Activated naive CD8-positive, alpha-beta T cell treated with anti-CD3 and anti-CD28 coated beads, Interleukin-2, amount 50 U/mL, for 24 hours (primary cell): ENCODE measurements around the gene CTU1.

ENCODE experiments used
- ATAC-seq: fragments of 150-1000 bp; cut with Tn5 transposase; one replicate; pipeline ENCODE4 v1.10.0; 2021
- DNase-seq: peaks from one replicate; pipeline ENCODE4 v3.0.0; 2021
- H3K27ac Mint-ChIP-seq: one replicate; pipeline ENCODE4 v1.8.0; 2021; ENCODE audit warnings: mild to moderate bottlenecking, mixed read lengths
- H3K27me3 Mint-ChIP-seq: one replicate; pipeline ENCODE4 v1.8.0; 2021; ENCODE audit warnings: mixed read lengths
- H3K36me3 Mint-ChIP-seq: one replicate; pipeline ENCODE4 v1.8.0; 2021; ENCODE audit warnings: low read depth, mixed read lengths
- H3K4me1 Mint-ChIP-seq: one replicate; pipeline ENCODE4 v1.8.0; 2021; ENCODE audit warnings: mixed read lengths
- H3K4me3 Mint-ChIP-seq: one replicate; pipeline ENCODE4 v1.8.0; 2021; ENCODE audit warnings: mild to moderate bottlenecking, moderate library complexity, mixed read lengths
- H3K9me3 Mint-ChIP-seq: one replicate; pipeline ENCODE4 v1.8.0; 2021; ENCODE audit warnings: mixed read lengths

Gene CTU1

DNA sequence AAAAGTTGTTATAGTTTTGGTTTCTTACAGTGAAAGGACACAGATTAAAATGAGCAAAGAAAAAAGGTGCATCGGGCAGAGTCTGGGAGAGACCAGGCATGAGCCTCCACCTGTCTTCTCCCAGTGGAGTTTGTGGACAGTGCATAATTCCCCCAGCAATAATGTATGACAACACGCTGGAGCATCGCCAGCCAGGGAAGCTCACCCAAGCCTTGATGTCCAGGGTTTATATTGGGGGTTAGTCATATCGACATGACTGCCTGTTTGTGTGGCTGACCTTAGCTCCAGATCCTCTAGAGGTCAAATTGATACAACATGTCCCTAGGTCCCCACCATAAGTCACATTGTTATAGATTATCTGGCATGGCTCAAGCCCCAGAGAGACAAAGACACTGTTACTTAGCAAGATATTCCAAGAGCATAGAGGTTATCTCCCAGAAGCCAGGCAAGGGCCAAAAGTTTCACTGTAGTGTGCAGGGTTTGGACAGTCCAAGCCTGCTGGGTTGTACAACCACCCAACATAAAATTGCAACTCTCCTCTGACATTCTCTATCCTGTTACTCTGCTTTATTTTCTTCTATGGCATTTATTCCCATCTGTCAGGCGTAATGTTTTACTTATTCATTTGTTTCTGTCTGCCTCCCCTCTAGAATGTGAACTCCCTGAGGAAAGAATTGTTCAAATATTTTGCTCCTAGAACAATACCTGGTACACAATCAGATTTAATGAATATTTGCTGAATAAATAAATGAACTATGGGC, 37.7 kb downstream of the CTU1 start:
- DNase-seq (no peak), ATAC-seq (no peak)
- Mint-ChIP-seq H3K36me3 (no peaks in the 10 kb centered on the region), H3K27ac (no peak overlapping the region), H3K4me3 (no peak overlapping the region), H3K27me3 (peaks cover 39% of the 10 kb centered on the region), H3K4me1 (no peaks in the 10 kb centered on the region), H3K9me3 (peaks cover 17% of the 10 kb centered on the region)

DNA sequence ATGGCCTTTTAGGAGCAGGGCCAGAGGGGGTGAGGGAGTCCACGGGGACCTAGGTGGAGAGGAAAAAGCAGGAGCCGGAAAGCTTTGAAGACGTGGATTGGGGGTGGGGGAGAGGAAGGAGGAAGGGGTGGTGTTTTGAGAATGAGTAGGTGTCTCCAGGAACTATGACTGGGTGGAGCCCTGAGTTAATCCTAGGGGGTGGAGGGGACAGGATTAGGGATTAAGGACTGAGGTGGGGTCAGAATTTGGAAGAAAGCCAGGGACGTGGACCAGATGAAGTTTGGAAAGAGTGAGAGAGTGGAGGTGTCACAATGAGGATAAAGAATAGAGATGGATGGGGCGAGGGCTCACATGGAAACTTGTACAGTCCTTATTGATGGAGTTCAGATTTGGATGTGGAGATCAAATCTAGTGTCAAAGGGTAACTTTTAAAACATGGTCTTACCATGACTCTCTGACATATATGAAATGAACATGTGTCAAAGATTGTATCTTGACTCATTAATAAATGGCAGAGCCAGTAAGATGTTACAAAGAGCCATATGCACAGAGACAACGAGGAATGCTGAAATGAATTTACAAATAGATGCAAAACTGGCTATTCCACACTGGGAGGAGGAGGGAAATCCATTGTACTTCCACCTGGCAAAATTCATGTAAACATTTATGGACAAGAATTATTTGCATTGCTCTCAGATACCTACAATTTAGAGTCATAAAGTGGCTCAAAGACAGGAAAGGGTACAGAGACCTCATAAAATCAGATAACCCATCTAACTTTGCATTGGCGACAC, 41.6 kb downstream of the CTU1 start:
- Mint-ChIP-seq H3K27me3 (peaks cover 39% of the 10 kb centered on the region), H3K4me3 (no peak overlapping the region), H3K27ac (no peak overlapping the region), H3K9me3 (peaks cover under 1% of the 10 kb centered on the region), H3K36me3 (no peaks in the 10 kb centered on the region), H3K4me1 (peaks cover 2% of the 10 kb centered on the region)
- DNase-seq, result no peak
- ATAC-seq, result no peak

DNA sequence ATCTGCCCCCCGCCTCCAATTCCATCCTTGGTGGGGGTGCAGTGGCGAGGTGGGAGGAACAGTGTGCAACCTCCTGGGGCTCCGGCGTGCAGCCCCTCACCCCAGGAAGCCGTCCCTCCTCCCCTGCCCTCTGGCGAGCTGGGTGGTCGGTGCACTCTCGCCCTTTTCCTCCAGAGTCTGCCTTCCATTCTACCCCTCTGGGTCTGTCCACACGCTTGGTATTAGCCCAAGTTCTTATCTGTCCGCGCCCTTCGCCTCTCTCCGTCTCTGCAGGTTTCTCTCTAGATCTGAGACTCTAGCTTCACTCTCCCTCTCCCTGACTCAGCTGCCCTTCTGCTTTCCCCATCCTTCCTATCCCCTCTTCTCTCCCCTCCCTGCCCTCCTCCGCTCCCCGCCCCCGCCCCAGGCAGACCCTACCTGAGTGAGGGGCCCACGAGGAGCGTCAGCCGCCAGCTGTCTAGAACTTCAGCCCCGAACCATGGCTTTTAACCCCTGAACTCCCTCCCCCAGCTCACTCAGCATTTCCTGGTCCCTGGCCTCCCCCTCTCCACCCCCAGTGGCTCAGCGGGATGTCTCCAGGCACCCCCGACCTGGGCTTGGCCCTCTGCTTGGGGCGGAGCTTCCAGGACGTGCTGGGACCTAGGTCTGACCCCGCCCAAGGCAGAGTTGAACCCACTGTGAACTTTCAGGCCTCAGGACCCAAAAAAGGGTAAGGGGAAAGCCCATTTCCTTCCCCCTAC, 42.8 kb downstream of the CTU1 start:
- no peak for DNase-seq
- Mint-ChIP-seq H3K27ac (no peak overlapping the region), H3K4me3 (peak overlapping the region; percentile 19), H3K27me3 (peaks cover 43% of the 10 kb centered on the region), H3K36me3 (no peaks in the 10 kb centered on the region), H3K9me3 (peaks cover 6% of the 10 kb centered on the region), H3K4me1 (peaks cover 2% of the 10 kb centered on the region)
- no peak for ATAC-seq

- ATAC-seq, result no peak
These were observed 43.5 kb downstream of the CTU1 start, which contains the start of gene KLK13 for GRCh38 chr19:51064534-51065220. KLK13 (minus strand) TSS chr19:51065092; CDS start chr19:51065067, 25 bp downstream.

DNA sequence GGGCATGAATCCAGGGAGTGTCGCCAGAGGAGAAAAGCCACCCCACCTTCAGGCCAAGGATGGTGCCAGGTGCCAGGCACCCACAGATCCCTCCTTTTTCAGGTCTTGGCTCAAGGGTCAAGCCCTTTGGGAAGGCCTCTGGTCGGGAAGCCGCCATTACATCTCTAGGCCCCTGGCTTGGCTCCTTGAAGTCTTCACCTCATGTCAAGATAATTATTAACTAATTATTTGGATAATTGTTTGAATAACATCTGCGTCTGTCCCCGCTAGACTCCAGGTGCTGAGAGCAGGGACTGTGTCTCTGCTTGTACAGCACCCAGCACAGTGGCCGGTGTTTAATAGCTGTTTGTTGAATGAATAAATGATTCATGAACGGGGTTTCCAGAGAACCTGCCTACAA, 44.5 kb downstream of the CTU1 start:
- H3K27me3 Mint-ChIP-seq, result peaks cover 42% of the 10 kb centered on the region
- no peak for ATAC-seq
- H3K9me3 Mint-ChIP-seq, result peaks cover 6% of the 10 kb centered on the region

More at GRCh38 chr19:51064534-51065220, 43.5 kb downstream of the CTU1 start, which contains the start of gene KLK13:
- Mint-ChIP-seq H3K9me3 (peaks cover 6% of the 10 kb centered on the region), H3K4me1 (peaks cover 2% of the 10 kb centered on the region), H3K4me3 (peak within 1 kb of the TSS; percentile 19), H3K36me3 (no peaks in the 10 kb centered on the region), H3K27ac (no peak within 1 kb of the TSS), H3K27me3 (peaks cover 42% of the 10 kb centered on the region)
- DNase-seq, result no peak

GRCh38 chr19:51060973-51061372, 47.2 kb downstream of the CTU1 start:
- no peak overlapping the region for H3K27ac Mint-ChIP-seq
- H3K36me3 Mint-ChIP-seq, result no peaks in the 10 kb centered on the region
- DNase-seq, result no peak
- no peak for ATAC-seq
- peaks cover 2% of the 10 kb centered on the region for H3K4me1 Mint-ChIP-seq
- peaks cover 6% of the 10 kb centered on the region for H3K9me3 Mint-ChIP-seq
- H3K4me3 Mint-ChIP-seq, result no peak overlapping the region
- H3K27me3 Mint-ChIP-seq, result peaks cover 29% of the 10 kb centered on the region

More for the DNA sequence above, 44.5 kb downstream of the CTU1 start:
- Mint-ChIP-seq H3K36me3 (no peaks in the 10 kb centered on the region), H3K4me1 (peaks cover 2% of the 10 kb centered on the region), H3K4me3 (no peak overlapping the region), H3K27ac (no peak overlapping the region)
- no peak for DNase-seq

DNA sequence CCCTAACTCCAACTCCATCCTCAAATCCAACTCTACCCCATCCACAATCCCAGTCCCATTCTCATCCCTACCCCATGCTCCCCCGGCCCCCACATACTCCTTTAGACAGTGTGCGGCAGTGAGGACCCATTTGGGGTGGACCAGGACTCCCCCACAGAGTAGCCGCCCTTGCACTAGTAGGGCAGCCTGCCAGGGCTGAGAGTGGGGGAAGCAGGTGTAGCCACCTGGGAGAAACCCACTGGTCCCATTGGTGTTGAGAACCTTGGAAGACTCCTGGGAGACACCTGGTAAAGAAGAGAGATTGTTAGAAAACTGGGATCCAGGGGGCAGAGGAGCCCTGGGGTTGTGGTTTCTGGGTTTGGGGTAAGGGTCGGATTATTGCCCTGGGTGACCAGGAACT, 47.9 kb downstream of the CTU1 start:
- Mint-ChIP-seq H3K27me3 (peaks cover 30% of the 10 kb centered on the region), H3K4me3 (no peak overlapping the region), H3K27ac (no peak overlapping the region)

GRCh38 chr19:51059715-51060114, 48.5 kb downstream of the CTU1 start:
- H3K27ac Mint-ChIP-seq, result no peak overlapping the region
- H3K9me3 Mint-ChIP-seq, result peaks cover 6% of the 10 kb centered on the region
- H3K4me3 Mint-ChIP-seq, result no peak overlapping the region
- H3K4me1 Mint-ChIP-seq, result peaks cover 2% of the 10 kb centered on the region
- DNase-seq, result no peak
- peaks cover 29% of the 10 kb centered on the region for H3K27me3 Mint-ChIP-seq
- no peak for ATAC-seq
- no peaks in the 10 kb centered on the region for H3K36me3 Mint-ChIP-seq

More for the DNA sequence above, 47.9 kb downstream of the CTU1 start:
- Mint-ChIP-seq H3K9me3 (peaks cover 6% of the 10 kb centered on the region), H3K4me1 (peaks cover 2% of the 10 kb centered on the region), H3K36me3 (no peaks in the 10 kb centered on the region)
- ATAC-seq, result no peak
- DNase-seq, result no peak

DNA sequence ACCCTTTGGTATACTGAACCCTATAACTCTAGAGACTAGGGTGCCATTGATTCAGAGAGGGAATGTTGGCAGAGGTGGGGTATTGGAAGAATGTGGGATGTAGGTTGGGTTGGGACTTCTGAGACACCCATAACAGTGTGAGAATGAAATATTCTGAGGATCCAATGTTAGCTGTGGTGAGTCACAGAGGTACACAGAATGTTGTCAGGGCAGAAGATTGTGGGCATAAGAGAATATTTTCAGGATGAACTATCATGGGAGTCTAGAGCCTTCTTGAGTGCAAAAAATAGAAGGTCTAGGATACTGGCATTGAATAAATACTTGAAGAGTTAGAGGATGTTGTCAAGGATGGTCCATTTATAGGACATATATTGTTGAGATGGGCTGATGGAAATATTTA, 52.3 kb downstream of the CTU1 start:
- ATAC-seq (no peak), DNase-seq (no peak)
- Mint-ChIP-seq H3K27ac (no peak overlapping the region), H3K4me1 (no peaks in the 10 kb centered on the region), H3K36me3 (no peaks in the 10 kb centered on the region), H3K9me3 (no peaks in the 10 kb centered on the region), H3K4me3 (no peak overlapping the region), H3K27me3 (peaks cover 17% of the 10 kb centered on the region)
